HepG2 (cell line): Measurements from ENCODE around the gene ERCC4. TPM values are rescaled to one million over a fixed set of nuclear protein-coding genes. Genes with fewer than 3 reads are reported as not detected.

Source experiments
- ASH2L ChIP-seq: fragments of 300-600, 200-600 bp; sonication (generic); IDR thresholded peaks from 2 replicates; pipeline ENCODE4 v1.7.0; 2017; ENCODE audit warnings: low read depth, mild to moderate bottlenecking, moderate library complexity, mixed read lengths, low read length; ENCODE audit not compliant: insufficient read length
- DMAP1 ChIP-seq: IDR thresholded peaks from 2 replicates; pipeline ENCODE4 v1.6.1; 2016
- GATAD2A ChIP-seq: IDR thresholded peaks from 2 replicates; pipeline ENCODE4 v1.6.1; 2016
- KAT7 ChIP-seq: IDR thresholded peaks from 2 replicates; pipeline ENCODE4 v1.6.1; 2018; ENCODE audit warnings: borderline replicate concordance, missing compliant biosample characterization
- KLF12 ChIP-seq: sonication (generic); formaldehyde crosslinking; IDR thresholded peaks from 2 replicates; pipeline ENCODE4 v1.4.0; 2020; ENCODE audit warnings: missing genetic modification reagents, borderline replicate concordance
- PAX8 ChIP-seq: sonication (generic); formaldehyde crosslinking; IDR thresholded peaks from 2 replicates; pipeline ENCODE4 v1.8.0; 2022; ENCODE audit warnings: mild to moderate bottlenecking, missing genetic modification reagents, borderline replicate concordance
- PHF20 ChIP-seq: sonication (generic); formaldehyde crosslinking; IDR thresholded peaks from 2 replicates; pipeline ENCODE4 v1.5.0; 2020; ENCODE audit warnings: mild to moderate bottlenecking, missing genetic modification reagents
- RBM22 ChIP-seq: fragments of 200-400 bp; formaldehyde crosslinking; optimal IDR thresholded peaks from 2 replicates; pipeline ENCODE3; 2017; ENCODE audit warnings: mild to moderate bottlenecking, low read length, moderate library complexity
- RNF2 ChIP-seq: fragments of 450-650 bp; conservative IDR thresholded peaks from 2 replicates; pipeline ENCODE4 v1.6.1; 2016; ENCODE audit warnings: low read depth
- SALL2 ChIP-seq: sonication (generic); formaldehyde crosslinking; IDR thresholded peaks from 2 replicates; pipeline ENCODE4 v1.8.1; 2023; ENCODE audit warnings: mild to moderate bottlenecking, missing genetic modification reagents, inconsistent platforms
- SP1 ChIP-seq, 2 experiments: fragments of 450-650 bp in 1 of 2; sonication (generic) in 1 of 2; formaldehyde crosslinking in 1 of 2; IDR thresholded peaks; 2 replicates each; pipeline versions ENCODE4 v1.4.0 to v1.6.1; 2016 to 2020; ENCODE audit warnings: missing genetic modification reagents in 1 of 2
- THAP9 ChIP-seq: sonication (generic); formaldehyde crosslinking; IDR thresholded peaks from 2 replicates; pipeline ENCODE4; 2020; ENCODE audit warnings: missing genetic modification reagents, mild to moderate bottlenecking, borderline replicate concordance
- ZKSCAN8 ChIP-seq: IDR thresholded peaks from 2 replicates; pipeline ENCODE4 v1.6.1; 2016; ENCODE audit warnings: borderline replicate concordance, missing genetic modification reagents, missing compliant biosample characterization
- ZNF383 ChIP-seq: sonication (generic); formaldehyde crosslinking; IDR thresholded peaks from 2 replicates; pipeline ENCODE4 v1.4.0; 2020; ENCODE audit warnings: missing genetic modification reagents, mild to moderate bottlenecking, borderline replicate concordance
- ZNF496 ChIP-seq: sonication (generic); formaldehyde crosslinking; IDR thresholded peaks from 2 replicates; pipeline ENCODE4 v1.8.1; 2023; ENCODE audit warnings: mild to moderate bottlenecking, moderate library complexity, missing genetic modification reagents; ENCODE audit not compliant: insufficient replicate concordance
- ZNF563 ChIP-seq: sonication (generic); formaldehyde crosslinking; IDR thresholded peaks from 2 replicates; pipeline ENCODE4 v1.8.0; 2022; ENCODE audit warnings: mild to moderate bottlenecking, moderate library complexity, missing genetic modification reagents
- ZNF652 ChIP-seq: IDR thresholded peaks from 2 replicates; pipeline ENCODE4 v1.6.1; 2016; ENCODE audit warnings: low read depth, borderline replicate concordance
- ZNF776 ChIP-seq: sonication (generic); formaldehyde crosslinking; IDR thresholded peaks from 2 replicates; pipeline ENCODE4 v1.4.0; 2020; ENCODE audit warnings: mild to moderate bottlenecking, missing genetic modification reagents
- ZNF790 ChIP-seq: sonication (generic); formaldehyde crosslinking; IDR thresholded peaks from 2 replicates; pipeline ENCODE4 v1.8.0; 2022; ENCODE audit warnings: missing genetic modification reagents, mild to moderate bottlenecking, borderline replicate concordance
- ZSCAN21 ChIP-seq: sonication (generic); formaldehyde crosslinking; IDR thresholded peaks from 2 replicates; pipeline ENCODE4 v1.8.0; 2022; ENCODE audit warnings: mild to moderate bottlenecking, missing genetic modification reagents, moderate library complexity, borderline replicate concordance
- polyA plus RNA-seq, 8 experiments: library from polyadenylated mRNA; depleted of rRNA in 3 of 8; stranded (reverse) in 7 of 8; unstranded in 1 of 8; fragments of >200 nt; fragmentation: Illumina TruSeq in 4 of 8; extraction: Trizol in 4 of 8; gene quantifications; 2 replicates each; pipeline versions ENCODE4 v1.2.1 to v1.2.3, GENCODE V29; 2011 to 2016; ENCODE audit warnings: low read depth in 4 of 8, missing spikeins in 1 of 8, mixed read lengths in 1 of 8; ENCODE audit not compliant: insufficient read depth in 1 of 8
- total RNA-seq, 5 experiments: library from RNA; depleted of rRNA; stranded (reverse); fragments of >200 nt; fragmentation: Illumina TruSeq; extraction: Trizol; gene quantifications; 2 replicates each; pipeline ENCODE4 v1.2.3, GENCODE V29; 2016; ENCODE audit warnings: low read depth in 1 of 5
- TF ChIP-seq, protein P1 (sequence below), 2 experiments: sonication (generic) in 1 of 2; formaldehyde crosslinking in 1 of 2; IDR thresholded peaks; 2 replicates each; pipeline versions ENCODE4 v1.4.0 to v1.6.1; 2018 to 2020; ENCODE audit warnings: missing genetic modification reagents in 2 of 2, borderline replicate concordance in 1 of 2, low read depth in 1 of 2, mild to moderate bottlenecking in 1 of 2, missing biosample characterization in 1 of 2
- TF ChIP-seq, protein P2 (sequence below): sonication (generic); formaldehyde crosslinking; IDR thresholded peaks from 2 replicates; pipeline ENCODE4 v1.8.1; 2023; ENCODE audit warnings: missing genetic modification reagents, inconsistent platforms, borderline replicate concordance
- TF ChIP-seq, protein P3 (sequence below): fragments of 450-650 bp; IDR thresholded peaks from 2 replicates; pipeline ENCODE4 v1.6.1; 2017; ENCODE audit warnings: mild to moderate bottlenecking

The ERCC4 gene
- total and polyA plus RNA-seq, 2 of the 13 experiments (the other 11 are each of a cell fraction or from before 2014, with no cell fraction given), result 5.4 to 15.2 TPM

DNA sequence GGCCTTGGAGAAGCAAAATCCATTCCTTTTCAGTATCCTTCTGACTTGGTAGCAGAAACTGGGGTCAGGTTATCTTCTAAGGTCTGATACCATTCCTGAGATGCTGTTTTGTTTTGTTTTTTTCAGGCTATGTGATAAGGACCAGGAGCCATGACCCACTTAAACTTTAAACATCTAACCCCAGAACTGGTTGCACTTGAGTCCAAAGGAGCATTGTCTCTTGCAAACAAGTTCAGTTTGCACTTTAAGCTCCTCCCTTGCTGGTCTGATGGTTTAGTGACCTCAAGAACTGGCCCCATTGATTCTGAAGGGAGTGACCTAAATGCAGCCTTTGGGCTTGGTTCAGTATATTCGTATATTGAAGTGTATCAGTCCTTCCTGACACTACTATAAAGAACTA, 75.2 kb downstream of the ERCC4 start (continued):
- TF ChIP-seq, protein P1, sequence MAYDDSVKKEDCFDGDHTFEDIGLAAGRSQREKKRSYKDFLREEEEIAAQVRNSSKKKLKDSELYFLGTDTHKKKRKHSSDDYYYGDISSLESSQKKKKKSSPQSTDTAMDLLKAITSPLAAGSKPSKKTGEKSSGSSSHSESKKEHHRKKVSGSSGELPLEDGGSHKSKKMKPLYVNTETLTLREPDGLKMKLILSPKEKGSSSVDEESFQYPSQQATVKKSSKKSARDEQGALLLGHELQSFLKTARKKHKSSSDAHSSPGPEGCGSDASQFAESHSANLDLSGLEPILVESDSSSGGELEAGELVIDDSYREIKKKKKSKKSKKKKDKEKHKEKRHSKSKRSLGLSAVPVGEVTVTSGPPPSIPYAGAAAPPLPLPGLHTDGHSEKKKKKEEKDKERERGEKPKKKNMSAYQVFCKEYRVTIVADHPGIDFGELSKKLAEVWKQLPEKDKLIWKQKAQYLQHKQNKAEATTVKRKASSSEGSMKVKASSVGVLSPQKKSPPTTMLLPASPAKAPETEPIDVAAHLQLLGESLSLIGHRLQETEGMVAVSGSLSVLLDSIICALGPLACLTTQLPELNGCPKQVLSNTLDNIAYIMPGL (CRISPR knock-in tag; IDR thresholded peaks at IDR 0.05; ENCODE audit: borderline replicate concordance in 1 of 2, low read depth in 1 of 2), result no peak
- no peak for TF ChIP-seq THAP9 (CRISPR knock-in tag)
- TF ChIP-seq DMAP1 (CRISPR knock-in tag), result no peak
- no peak for TF ChIP-seq KAT7 (CRISPR knock-in tag)
- TF ChIP-seq ZNF563 (CRISPR knock-in tag), result no peak
- no peak for TF ChIP-seq ASH2L
- TF ChIP-seq ZNF652 (CRISPR knock-in tag), result no peak; the same call in 1 of the 2 replicates
- peak; percentile 67 for TF ChIP-seq GATAD2A
- no peak for TF ChIP-seq PAX8 (CRISPR knock-in tag)
- no peak for TF ChIP-seq ZNF383 (CRISPR knock-in tag)
- TF ChIP-seq RNF2, result no peak
- TF ChIP-seq SP1 (IDR thresholded peaks at IDR 0.05), result no peak
- TF ChIP-seq SP1 (CRISPR knock-in tag; IDR thresholded peaks at IDR 0.05), result no peak
- TF ChIP-seq ZNF790, result no peak
- TF ChIP-seq SALL2 (CRISPR knock-in tag), result no peak
- TF ChIP-seq, protein P2, sequence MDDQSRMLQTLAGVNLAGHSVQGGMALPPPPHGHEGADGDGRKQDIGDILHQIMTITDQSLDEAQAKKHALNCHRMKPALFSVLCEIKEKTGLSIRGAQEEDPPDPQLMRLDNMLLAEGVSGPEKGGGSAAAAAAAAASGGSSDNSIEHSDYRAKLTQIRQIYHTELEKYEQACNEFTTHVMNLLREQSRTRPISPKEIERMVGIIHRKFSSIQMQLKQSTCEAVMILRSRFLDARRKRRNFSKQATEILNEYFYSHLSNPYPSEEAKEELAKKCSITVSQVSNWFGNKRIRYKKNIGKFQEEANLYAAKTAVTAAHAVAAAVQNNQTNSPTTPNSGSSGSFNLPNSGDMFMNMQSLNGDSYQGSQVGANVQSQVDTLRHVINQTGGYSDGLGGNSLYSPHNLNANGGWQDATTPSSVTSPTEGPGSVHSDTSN, result no peak
- TF ChIP-seq RBM22, result no peak
- TF ChIP-seq PHF20, result no peak
- no peak for TF ChIP-seq ZSCAN21 (CRISPR knock-in tag)
- no peak for TF ChIP-seq ZKSCAN8 (CRISPR knock-in tag)
- no peak for TF ChIP-seq ZNF776 (CRISPR knock-in tag)
- TF ChIP-seq, protein P3, sequence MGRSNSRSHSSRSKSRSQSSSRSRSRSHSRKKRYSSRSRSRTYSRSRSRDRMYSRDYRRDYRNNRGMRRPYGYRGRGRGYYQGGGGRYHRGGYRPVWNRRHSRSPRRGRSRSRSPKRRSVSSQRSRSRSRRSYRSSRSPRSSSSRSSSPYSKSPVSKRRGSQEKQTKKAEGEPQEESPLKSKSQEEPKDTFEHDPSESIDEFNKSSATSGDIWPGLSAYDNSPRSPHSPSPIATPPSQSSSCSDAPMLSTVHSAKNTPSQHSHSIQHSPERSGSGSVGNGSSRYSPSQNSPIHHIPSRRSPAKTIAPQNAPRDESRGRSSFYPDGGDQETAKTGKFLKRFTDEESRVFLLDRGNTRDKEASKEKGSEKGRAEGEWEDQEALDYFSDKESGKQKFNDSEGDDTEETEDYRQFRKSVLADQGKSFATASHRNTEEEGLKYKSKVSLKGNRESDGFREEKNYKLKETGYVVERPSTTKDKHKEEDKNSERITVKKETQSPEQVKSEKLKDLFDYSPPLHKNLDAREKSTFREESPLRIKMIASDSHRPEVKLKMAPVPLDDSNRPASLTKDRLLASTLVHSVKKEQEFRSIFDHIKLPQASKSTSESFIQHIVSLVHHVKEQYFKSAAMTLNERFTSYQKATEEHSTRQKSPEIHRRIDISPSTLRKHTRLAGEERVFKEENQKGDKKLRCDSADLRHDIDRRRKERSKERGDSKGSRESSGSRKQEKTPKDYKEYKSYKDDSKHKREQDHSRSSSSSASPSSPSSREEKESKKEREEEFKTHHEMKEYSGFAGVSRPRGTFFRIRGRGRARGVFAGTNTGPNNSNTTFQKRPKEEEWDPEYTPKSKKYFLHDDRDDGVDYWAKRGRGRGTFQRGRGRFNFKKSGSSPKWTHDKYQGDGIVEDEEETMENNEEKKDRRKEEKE, result no peak
- no peak for TF ChIP-seq ZNF496 (CRISPR knock-in tag)
- no peak for TF ChIP-seq KLF12 (CRISPR knock-in tag)
